ENCODE data around the gene FAIM2.
"Not testable (repeated sequence)": the region's sequence is repeated elsewhere in the genome, so short reads cannot be mapped to it uniquely, and the experiment has no call there.

FAIM2 gene

GRCh38 chr12:49863946-49864797 is 39.5 kb downstream of the FAIM2 start:
- DNase-seq (ENCODE audit: low read depth) = no peak

GRCh38 chr12:49860921-49861320 is 42.8 kb downstream of the FAIM2 start:
- DNase-seq (ENCODE audit: low read depth) = not testable (repeated sequence)

GRCh38 chr12:49855890-49856289 is 47.8 kb downstream of the FAIM2 start:
- not testable (repeated sequence) for DNase-seq (ENCODE audit: low read depth)

GRCh38 chr12:49854976-49855375 is 48.7 kb downstream of the FAIM2 start:
- DNase-seq (ENCODE audit: low read depth) = no peak

GRCh38 chr12:49853671-49854070 is 50.0 kb downstream of the FAIM2 start:
- DNase-seq (ENCODE audit: low read depth) = no peak

- DNase-seq (ENCODE audit: low read depth) = no peak
Observed at GRCh38 chr12:49847161-49847560, 56.5 kb downstream of the FAIM2 start.

- no peak for DNase-seq (ENCODE audit: low read depth)
Observed at GRCh38 chr12:49846032-49846431, 57.7 kb downstream of the FAIM2 start.

GRCh38 chr12:49843876-49844437 is 59.7 kb downstream of the FAIM2 start:
- no peak for DNase-seq (ENCODE audit: low read depth)

GRCh38 chr12:49843411-49843810 is 60.3 kb downstream of the FAIM2 start:
- no peak for DNase-seq (ENCODE audit: low read depth)

- peak; percentile 82 for DNase-seq (ENCODE audit: low read depth)
Observed at GRCh38 chr12:49842519-49843352, 61.0 kb downstream of the FAIM2 start, which contains the start of gene BCDIN3D. TSS of gene BCDIN3D (minus strand) at chr12:49843106. CDS start at chr12:49843087, 19 bp downstream.

- DNase-seq (ENCODE audit: low read depth) = no peak
Observed at GRCh38 chr12:49838973-49839633, 64.6 kb downstream of the FAIM2 start.

- no peak for DNase-seq (ENCODE audit: low read depth)
Observed at GRCh38 chr12:49832836-49833421, 70.8 kb downstream of the FAIM2 start.

- no peak for DNase-seq (ENCODE audit: low read depth)
Observed at GRCh38 chr12:49831717-49832116, 72.0 kb downstream of the FAIM2 start.

- peak; percentile 85 for DNase-seq (ENCODE audit: low read depth)
Observed at GRCh38 chr12:49828133-49829091, 75.3 kb downstream of the FAIM2 start, which contains the start of gene NCKAP5L. TSS of gene NCKAP5L (minus strand) at chr12:49828413. CDS start at chr12:49804044, 24,369 bp downstream.

- no peak for DNase-seq (ENCODE audit: low read depth)
Observed at GRCh38 chr12:49827401-49828099, 76.2 kb downstream of the FAIM2 start.

- no peak for DNase-seq (ENCODE audit: low read depth)
Observed at GRCh38 chr12:49827051-49827400, 76.7 kb downstream of the FAIM2 start.

GRCh38 chr12:49825971-49826421 is 77.7 kb downstream of the FAIM2 start:
- DNase-seq (ENCODE audit: low read depth) = no peak

- DNase-seq (ENCODE audit: low read depth) = no peak
Observed at GRCh38 chr12:49825360-49825970, 78.2 kb downstream of the FAIM2 start.

- DNase-seq (ENCODE audit: low read depth) = no peak
Observed at GRCh38 chr12:49824895-49825294, 78.8 kb downstream of the FAIM2 start.

All from stimulated activated CD8-positive, alpha-beta memory T cell treated with anti-CD3 and anti-CD28 coated beads, Interleukin-15, amount 100 ng/mL, for 1 hour (primary cell).